Esophagus mucosa (tissue), 1 donor: Measurements from ENCODE around the gene MCM3. TPM values are rescaled to one million over a fixed set of nuclear protein-coding genes. Genes with fewer than 3 reads are reported as not detected.

Experiments
- ATAC-seq: fragments of 200-7000 bp; cut with Tn5 transposase; one replicate; pipeline ENCODE4 v1.9.1; 2020
- total RNA-seq: library from RNA; stranded (reverse); gene quantifications from one replicate; pipeline ENCODE4 v1.2.4, GENCODE V29; 2023
- donor health status: DM: yes; HTN: yes; CAD: no.

Gene MCM3
- 30.3 TPM for total RNA-seq

GRCh38 chr6:52284460-52285176 is at the start of gene MCM3:
Gene MCM3 (minus strand): TSS chr6:52284742. CDS start chr6:52284674, 68 bp downstream.
- ATAC-seq: peak; percentile 100

- no peak for ATAC-seq
Measured at GRCh38 chr6:52333840-52334200, 49.3 kb upstream of the MCM3 start.

- ATAC-seq: peak; percentile 81
Measured at GRCh38 chr6:52331793-52332457, 47.4 kb upstream of the MCM3 start.

- peak; percentile 87 for ATAC-seq
Measured at GRCh38 chr6:52330470-52330869, 45.9 kb upstream of the MCM3 start.

GRCh38 chr6:52328729-52329128 is 44.2 kb upstream of the MCM3 start:
- no peak for ATAC-seq

GRCh38 chr6:52328303-52328662 is 43.7 kb upstream of the MCM3 start:
- no peak for ATAC-seq

- no peak for ATAC-seq
Measured at GRCh38 chr6:52326540-52327364, 42.2 kb upstream of the MCM3 start.

GRCh38 chr6:52325695-52326471 is 41.3 kb upstream of the MCM3 start:
- no peak for ATAC-seq

- no peak for ATAC-seq
Measured at GRCh38 chr6:52324189-52324588, 39.6 kb upstream of the MCM3 start.

GRCh38 chr6:52317841-52318581 is 33.5 kb upstream of the MCM3 start:
- peak; percentile 48 for ATAC-seq

GRCh38 chr6:52317211-52317610 is 32.7 kb upstream of the MCM3 start:
- ATAC-seq: no peak

GRCh38 chr6:52314752-52315151 is 30.2 kb upstream of the MCM3 start:
- ATAC-seq: no peak

GRCh38 chr6:52312461-52312860 is 27.9 kb upstream of the MCM3 start:
- ATAC-seq: no peak

- no peak for ATAC-seq
Measured at GRCh38 chr6:52310932-52311331, 26.4 kb upstream of the MCM3 start.

GRCh38 chr6:52307900-52308372 is 23.4 kb upstream of the MCM3 start:
- ATAC-seq: no peak

- no peak for ATAC-seq
Measured at GRCh38 chr6:52306972-52307870, 22.7 kb upstream of the MCM3 start.

GRCh38 chr6:52305948-52306767 is 21.6 kb upstream of the MCM3 start:
- peak; percentile 14 for ATAC-seq

GRCh38 chr6:52305411-52305810 is 20.9 kb upstream of the MCM3 start:
- ATAC-seq: no peak

GRCh38 chr6:52304983-52305390 is 20.4 kb upstream of the MCM3 start:
- peak; percentile 35 for ATAC-seq

- ATAC-seq: no peak
Measured at GRCh38 chr6:52303178-52303577, 18.6 kb upstream of the MCM3 start.
